Neural cell (in vitro differentiated cells): Measurements from ENCODE around the gene TAS2R13. TPM values are rescaled to one million over a fixed set of nuclear protein-coding genes. Genes with fewer than 3 reads are reported as not detected.

ENCODE experiments used
- H2AFZ ChIP-seq: fragments of 200-600, 300-800 bp; sonication (generic), shearing (Covaris generic); 2 replicates; pipeline ENCODE4 v1.6.0; 2014; ENCODE audit warnings: low read depth, mild to moderate bottlenecking, antibody characterized with exemption, low read length, moderate library complexity
- H3F3A ChIP-seq: fragments of 200-600 bp; shearing (Covaris generic); 2 replicates; pipeline ENCODE4 v1.6.1; 2016; ENCODE audit warnings: mild to moderate bottlenecking, moderate library complexity, mixed read lengths, antibody characterized with exemption, low read length; ENCODE audit not compliant: insufficient read depth, poor library complexity, severe bottlenecking
- H3K27ac ChIP-seq: fragments of 200-600, 300-800 bp; sonication (generic), shearing (Covaris generic); 2 replicates; pipeline ENCODE4 v1.5.1; 2014; ENCODE audit warnings: mild to moderate bottlenecking, low read length, moderate library complexity
- H3K27me3 ChIP-seq: fragments of 300-800, 200-600 bp; sonication (generic), shearing (Covaris generic); 2 replicates; pipeline ENCODE4 v1.6.0; 2014; ENCODE audit warnings: mild to moderate bottlenecking, low read depth, low read length, moderate library complexity; ENCODE audit not compliant: insufficient read depth
- H3K36me3 ChIP-seq: fragments of 300-800, 200-600 bp; sonication (generic), shearing (Covaris generic); 2 replicates; pipeline ENCODE4 v1.5.1; 2014; ENCODE audit warnings: mild to moderate bottlenecking, antibody characterized with exemption, low read length, moderate library complexity; ENCODE audit not compliant: insufficient read depth
- H3K4me2 ChIP-seq: fragments of 300-800, 200-600 bp; sonication (generic), shearing (Covaris generic); 2 replicates; pipeline ENCODE4 v1.6.0; 2014; ENCODE audit warnings: mild to moderate bottlenecking, low read length
- H3K4me3 ChIP-seq: fragments of 300-800, 200-600 bp; sonication (generic), shearing (Covaris generic); 2 replicates; pipeline ENCODE4 v1.5.1; 2014; ENCODE audit warnings: mild to moderate bottlenecking, low read length, moderate library complexity
- H3K79me2 ChIP-seq: fragments of 200-600 bp; shearing (Covaris generic); replicated peaks from 2 replicates; pipeline ENCODE4 v1.6.0; 2014; ENCODE audit warnings: mild to moderate bottlenecking, low read length, moderate library complexity; ENCODE audit not compliant: insufficient read depth
- H3K9ac ChIP-seq: fragments of 300-800, 200-600 bp; sonication (generic), shearing (Covaris generic); 2 replicates; pipeline ENCODE4 v1.6.1; 2016; ENCODE audit warnings: mild to moderate bottlenecking, low read length, mixed read lengths
- H3K9me2 ChIP-seq: fragments of 200-600 bp; shearing (Covaris generic); 2 replicates; pipeline ENCODE4 v1.6.1; 2016; ENCODE audit warnings: mild to moderate bottlenecking, low read length, mixed read lengths; ENCODE audit not compliant: insufficient read depth
- H3K9me3 ChIP-seq: fragments of 200-600, 300-800 bp; sonication (generic), shearing (Covaris generic); 2 replicates; pipeline ENCODE4 v1.6.1; 2016; ENCODE audit warnings: mild to moderate bottlenecking, mixed run types, low read length, moderate library complexity, mixed read lengths
- H4K20me1 ChIP-seq: fragments of 200-600 bp; shearing (Covaris generic); 2 replicates; pipeline ENCODE4 v1.6.1; 2016; ENCODE audit warnings: mild to moderate bottlenecking, mixed run types; ENCODE audit not compliant: insufficient read depth
- CTCF ChIP-seq: fragments of 450-650 bp; IDR thresholded peaks from 2 replicates; pipeline ENCODE4 v1.5.1; 2014; ENCODE audit warnings: antibody characterized with exemption, mild to moderate bottlenecking, moderate library complexity; ENCODE audit not compliant: poor library complexity, severe bottlenecking
- EP300 ChIP-seq: fragments of 450-650 bp; conservative IDR thresholded peaks from 2 replicates; pipeline ENCODE4 v1.6.1; 2014; ENCODE audit warnings: antibody characterized with exemption, mild to moderate bottlenecking, moderate library complexity; ENCODE audit not compliant: poor library complexity, severe bottlenecking
- EZH2 ChIP-seq: fragments of 200-600, 300-800 bp; shearing (Covaris generic), sonication (generic); IDR thresholded peaks from 2 replicates; pipeline ENCODE4 v1.6.1; 2014; ENCODE audit warnings: antibody characterized with exemption, low read length, borderline replicate concordance, mild to moderate bottlenecking; ENCODE audit not compliant: insufficient read depth, poor library complexity, severe bottlenecking
- MXI1 ChIP-seq: fragments of 450-650 bp; conservative IDR thresholded peaks from 2 replicates; pipeline ENCODE4 v1.6.1; 2014; ENCODE audit warnings: antibody characterized with exemption, mild to moderate bottlenecking; ENCODE audit not compliant: poor library complexity, severe bottlenecking
- POLR2AphosphoS5 ChIP-seq: IDR thresholded peaks from 2 replicates; pipeline ENCODE4 v1.6.1; 2012
- RAD21 ChIP-seq: fragments of 450-650 bp; conservative IDR thresholded peaks from 2 replicates; pipeline ENCODE4 v1.6.1; 2014; ENCODE audit warnings: antibody characterized with exemption, mild to moderate bottlenecking, moderate library complexity
- REST ChIP-seq: IDR thresholded peaks from 2 replicates; pipeline ENCODE4 v1.6.1; 2012; ENCODE audit warnings: borderline replicate concordance
- SMC3 ChIP-seq: fragments of 450-650 bp; conservative IDR thresholded peaks from 2 replicates; pipeline ENCODE4 v1.6.1; 2014; ENCODE audit warnings: antibody characterized with exemption, mild to moderate bottlenecking, moderate library complexity; ENCODE audit not compliant: poor library complexity
- TAF1 ChIP-seq: IDR thresholded peaks from 2 replicates; pipeline ENCODE4 v1.6.1; 2012; ENCODE audit warnings: low read depth
- polyA plus RNA-seq: library from polyadenylated mRNA; depleted of rRNA; stranded (reverse); fragments of >200 nt; gene quantifications from 2 replicates; pipeline ENCODE4 v1.2.3, GENCODE V29; 2014

Gene TAS2R13
- polyA plus RNA-seq, 1 donor from 2014 or later: 0.61 TPM

- H3K27me3 ChIP-seq: no peaks in the 10 kb centered on the region
- H2AFZ ChIP-seq: no peak overlapping the region
- H4K20me1 ChIP-seq: no peaks in the 10 kb centered on the region
- no peaks in the 10 kb centered on the region for H3K79me2 ChIP-seq
- no peaks in the 10 kb centered on the region for H3K9me3 ChIP-seq
- no peak overlapping the region for H3K9ac ChIP-seq
- H3F3A ChIP-seq: no peaks in the 10 kb centered on the region
- H3K9me2 ChIP-seq: no peaks in the 10 kb centered on the region
- no peak overlapping the region for H3K4me3 ChIP-seq
- H3K27ac ChIP-seq: no peak overlapping the region
- no peaks in the 10 kb centered on the region for H3K36me3 ChIP-seq
- H3K4me2 ChIP-seq: no peak overlapping the region
- TF ChIP-seq TAF1 (no peak), MXI1 (no peak), REST (no peak), CTCF (no peak), SMC3 (no peak), POLR2AphosphoS5 (no peak), RAD21 (no peak), EZH2 (no peak), EP300 (no peak)
These were observed 16.9 kb upstream of the TAS2R13 start for GRCh38 chr12:10926269-10926668.

- no peak overlapping the region for H3K27ac ChIP-seq
- H3K36me3 ChIP-seq: no peaks in the 10 kb centered on the region
- no peaks in the 10 kb centered on the region for H4K20me1 ChIP-seq
- H3K4me3 ChIP-seq: no peak overlapping the region
- H3K9me3 ChIP-seq: no peaks in the 10 kb centered on the region
- no peak overlapping the region for H3K9ac ChIP-seq
- no peaks in the 10 kb centered on the region for H3K27me3 ChIP-seq
- no peaks in the 10 kb centered on the region for H3F3A ChIP-seq
- no peak overlapping the region for H2AFZ ChIP-seq
- no peaks in the 10 kb centered on the region for H3K79me2 ChIP-seq
- no peak overlapping the region for H3K4me2 ChIP-seq
- TF ChIP-seq SMC3 (no peak), REST (no peak), POLR2AphosphoS5 (no peak), TAF1 (no peak), RAD21 (no peak), MXI1 (no peak)
- no peaks in the 10 kb centered on the region for H3K9me2 ChIP-seq
These were observed 10.4 kb upstream of the TAS2R13 start for GRCh38 chr12:10919809-10920208.
